Nephron (organoid): ENCODE data around the gene UBA3.
A peak's percentile ranks its signal among the peaks of the same experiment; 100 is the strongest.

Experiments
- H3K27ac Mint-ChIP-seq, 3 experiments: 2 replicates each; pipeline ENCODE4 v1.8.0; 2020; ENCODE audit warnings: mixed read lengths in 3 of 3, mild to moderate bottlenecking in 2 of 3, moderate library complexity in 1 of 3
- H3K27me3 Mint-ChIP-seq: 2 replicates; pipeline ENCODE4 v1.8.0; 2021; ENCODE audit warnings: low read depth, mild to moderate bottlenecking, moderate library complexity, mixed read lengths
- H3K36me3 Mint-ChIP-seq: 2 replicates; pipeline ENCODE4 v1.8.0; 2020; ENCODE audit warnings: low read depth, mixed read lengths
- H3K4me1 Mint-ChIP-seq: 2 replicates; pipeline ENCODE4 v1.8.0; 2020; ENCODE audit warnings: mixed read lengths
- H3K4me3 Mint-ChIP-seq, 3 experiments: 2 replicates each; pipeline ENCODE4 v1.8.0; 2020; ENCODE audit warnings: mild to moderate bottlenecking in 3 of 3, mixed read lengths in 3 of 3, moderate library complexity in 2 of 3
- H3K9me3 Mint-ChIP-seq: 2 replicates; pipeline ENCODE4 v1.8.0; 2020; ENCODE audit warnings: mixed read lengths
- TF ChIP-seq, protein P1 (sequence below), 3 experiments: fragments of 200-600 bp; sonication (generic); IDR thresholded peaks; one replicate each; pipeline ENCODE4 v1.5.0; 2021; ENCODE audit warnings: antibody characterized with exemption in 3 of 3; ENCODE audit not compliant: unreplicated experiment in 3 of 3

Gene UBA3

DNA sequence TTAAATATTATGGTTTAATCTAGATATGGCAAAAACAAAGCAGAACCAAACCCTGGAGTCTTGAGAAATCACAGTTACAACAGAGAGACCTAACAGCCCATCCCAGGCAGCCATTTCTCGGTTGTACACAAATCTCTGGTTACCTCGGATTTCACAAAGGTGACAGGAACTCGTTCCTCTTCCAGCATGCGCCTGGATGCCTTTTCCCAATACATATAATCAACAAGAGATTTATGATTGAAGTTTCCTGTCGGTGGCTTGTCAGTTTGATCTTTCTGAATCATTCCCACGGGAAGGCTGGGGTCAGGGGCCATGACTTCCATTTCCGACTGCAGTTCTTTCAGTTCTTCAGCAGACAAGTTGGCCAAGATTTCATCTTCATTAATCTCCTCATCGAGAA, 41.8 kb upstream of the UBA3 start:
- H3K27me3 Mint-ChIP-seq, result no peaks in the 10 kb centered on the region
- H3K36me3 Mint-ChIP-seq, result no peaks in the 10 kb centered on the region
- TF ChIP-seq, protein P1, sequence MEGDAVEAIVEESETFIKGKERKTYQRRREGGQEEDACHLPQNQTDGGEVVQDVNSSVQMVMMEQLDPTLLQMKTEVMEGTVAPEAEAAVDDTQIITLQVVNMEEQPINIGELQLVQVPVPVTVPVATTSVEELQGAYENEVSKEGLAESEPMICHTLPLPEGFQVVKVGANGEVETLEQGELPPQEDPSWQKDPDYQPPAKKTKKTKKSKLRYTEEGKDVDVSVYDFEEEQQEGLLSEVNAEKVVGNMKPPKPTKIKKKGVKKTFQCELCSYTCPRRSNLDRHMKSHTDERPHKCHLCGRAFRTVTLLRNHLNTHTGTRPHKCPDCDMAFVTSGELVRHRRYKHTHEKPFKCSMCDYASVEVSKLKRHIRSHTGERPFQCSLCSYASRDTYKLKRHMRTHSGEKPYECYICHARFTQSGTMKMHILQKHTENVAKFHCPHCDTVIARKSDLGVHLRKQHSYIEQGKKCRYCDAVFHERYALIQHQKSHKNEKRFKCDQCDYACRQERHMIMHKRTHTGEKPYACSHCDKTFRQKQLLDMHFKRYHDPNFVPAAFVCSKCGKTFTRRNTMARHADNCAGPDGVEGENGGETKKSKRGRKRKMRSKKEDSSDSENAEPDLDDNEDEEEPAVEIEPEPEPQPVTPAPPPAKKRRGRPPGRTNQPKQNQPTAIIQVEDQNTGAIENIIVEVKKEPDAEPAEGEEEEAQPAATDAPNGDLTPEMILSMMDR (IDR thresholded peaks at IDR 0.05; ENCODE audit: unreplicated experiment in 3 of 3), result no peak
- peaks cover 45% of the 10 kb centered on the region for H3K4me1 Mint-ChIP-seq
- peak overlapping the region; percentile 37 to 91 (median 78) for H3K4me3 Mint-ChIP-seq
- H3K27ac Mint-ChIP-seq, result peak overlapping the region; percentile 23 to 36 (median 33)
- no peaks in the 10 kb centered on the region for H3K9me3 Mint-ChIP-seq

DNA sequence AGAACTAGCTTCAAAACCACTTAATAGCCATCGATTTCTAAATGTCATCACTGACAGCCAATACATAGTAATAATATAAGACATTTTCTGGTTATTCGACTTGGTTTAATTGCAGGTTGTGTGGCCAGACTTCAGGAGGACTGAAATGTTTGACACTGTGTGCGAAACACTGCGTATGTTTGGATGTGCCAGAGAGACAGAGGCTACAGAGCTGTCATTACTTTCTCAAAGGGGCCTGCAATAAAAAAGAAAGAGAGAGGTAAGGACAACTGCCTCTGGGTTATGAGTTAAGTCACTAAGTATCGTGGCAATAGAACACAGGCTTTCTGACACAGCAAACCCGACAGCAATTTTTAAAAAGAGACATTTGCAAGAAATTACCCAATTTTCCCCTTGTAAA, 41.3 kb upstream of the UBA3 start:
- H3K27ac Mint-ChIP-seq, result peak overlapping the region; percentile 23 to 36 (median 33)
- peaks cover 41% of the 10 kb centered on the region for H3K4me1 Mint-ChIP-seq
- TF ChIP-seq, protein P1 (IDR thresholded peaks at IDR 0.05; ENCODE audit: unreplicated experiment in 3 of 3), result no peak
- peak overlapping the region; percentile 37 to 91 (median 78) for H3K4me3 Mint-ChIP-seq
- no peaks in the 10 kb centered on the region for H3K27me3 Mint-ChIP-seq
- no peaks in the 10 kb centered on the region for H3K36me3 Mint-ChIP-seq
- no peaks in the 10 kb centered on the region for H3K9me3 Mint-ChIP-seq

DNA sequence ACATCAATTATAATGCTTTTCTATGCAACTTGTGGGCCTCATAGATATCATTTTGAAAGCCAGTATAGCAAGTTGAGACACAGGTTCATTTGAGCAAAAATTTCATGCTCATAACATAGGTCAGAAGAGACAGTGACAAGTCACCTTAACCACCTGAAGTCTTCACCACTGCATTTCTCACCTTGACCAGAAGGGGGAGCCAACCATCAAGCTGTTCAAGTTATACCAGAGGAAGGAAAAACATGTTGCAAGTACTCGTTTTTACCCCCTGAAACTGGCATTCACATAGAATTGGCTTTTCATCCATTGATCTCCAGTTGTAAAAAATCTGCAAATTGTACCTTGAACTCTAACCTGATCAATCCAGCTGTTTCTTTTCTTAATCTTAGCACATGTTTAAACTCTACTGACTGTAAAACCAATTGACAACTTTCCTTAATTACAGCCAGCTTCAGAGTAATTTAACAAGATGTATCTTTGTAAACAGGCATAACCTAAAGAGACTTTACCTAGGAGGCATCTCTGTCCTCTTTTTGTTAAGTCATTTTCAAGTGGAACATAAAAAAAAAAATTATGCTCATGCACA, 40.8 kb upstream of the UBA3 start:
- H3K27me3 Mint-ChIP-seq, result no peaks in the 10 kb centered on the region
- no peaks in the 10 kb centered on the region for H3K36me3 Mint-ChIP-seq
- H3K4me3 Mint-ChIP-seq, result peak overlapping the region in 2 of 3 experiments; percentile 78 to 91
- no peaks in the 10 kb centered on the region for H3K9me3 Mint-ChIP-seq
- no peak overlapping the region for H3K27ac Mint-ChIP-seq
- TF ChIP-seq, protein P1 (IDR thresholded peaks at IDR 0.05; ENCODE audit: unreplicated experiment in 3 of 3), result peak; percentile 89 to 95 (median 92)
- H3K4me1 Mint-ChIP-seq, result peaks cover 36% of the 10 kb centered on the region

DNA sequence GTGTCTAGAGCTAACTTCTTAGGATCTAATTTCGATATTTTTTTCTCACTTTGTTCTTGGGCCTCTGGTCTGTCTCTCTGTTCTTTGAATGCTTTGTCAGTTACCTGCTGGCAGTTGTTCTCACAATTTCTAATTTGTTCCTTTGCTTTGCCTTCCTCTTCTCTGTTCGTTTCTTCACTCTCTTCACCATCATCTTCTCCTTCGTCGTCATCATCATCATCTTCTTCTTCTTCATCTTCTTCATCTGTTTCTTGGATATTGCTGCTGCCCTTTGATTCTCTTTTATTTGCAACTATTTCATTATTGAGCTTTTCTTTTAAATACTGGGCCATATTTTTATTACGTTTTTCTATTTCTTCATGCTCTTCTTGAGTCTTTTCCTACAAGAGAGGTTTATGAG, 39.5 kb upstream of the UBA3 start:
- Mint-ChIP-seq H3K9me3 (no peaks in the 10 kb centered on the region), H3K27ac (no peak overlapping the region), H3K4me3 (peak overlapping the region in 1 of 3 experiments; percentile 31), H3K4me1 (peaks cover 39% of the 10 kb centered on the region), H3K36me3 (no peaks in the 10 kb centered on the region), H3K27me3 (no peaks in the 10 kb centered on the region)
- TF ChIP-seq, protein P1 (IDR thresholded peaks at IDR 0.05; ENCODE audit: unreplicated experiment in 3 of 3), result no peak

DNA sequence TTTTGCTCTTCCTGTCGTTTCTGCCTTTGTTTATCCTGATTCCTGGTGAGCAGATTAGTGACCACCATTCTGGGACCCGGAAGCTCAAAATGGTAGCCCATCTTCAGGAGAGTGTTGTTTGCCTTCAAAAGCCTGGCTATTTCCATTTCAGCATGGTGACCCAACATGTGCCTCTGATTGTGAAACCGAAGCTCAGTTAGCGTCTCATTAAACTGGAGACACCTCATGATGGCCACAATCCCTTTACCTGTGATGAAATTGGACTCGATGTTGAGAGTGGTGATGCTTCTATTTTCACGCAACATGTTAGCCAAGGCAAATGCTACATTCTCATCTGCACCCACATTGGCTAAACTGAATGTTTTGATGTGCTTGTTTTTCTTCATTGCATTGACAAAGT, 39.0 kb upstream of the UBA3 start:
- H3K27ac Mint-ChIP-seq, result no peak overlapping the region
- H3K36me3 Mint-ChIP-seq, result no peaks in the 10 kb centered on the region
- no peaks in the 10 kb centered on the region for H3K27me3 Mint-ChIP-seq
- H3K9me3 Mint-ChIP-seq, result no peaks in the 10 kb centered on the region
- peaks cover 40% of the 10 kb centered on the region for H3K4me1 Mint-ChIP-seq
- TF ChIP-seq, protein P1 (IDR thresholded peaks at IDR 0.05; ENCODE audit: unreplicated experiment in 3 of 3), result no peak
- peak overlapping the region in 1 of 3 experiments; percentile 53 for H3K4me3 Mint-ChIP-seq

DNA sequence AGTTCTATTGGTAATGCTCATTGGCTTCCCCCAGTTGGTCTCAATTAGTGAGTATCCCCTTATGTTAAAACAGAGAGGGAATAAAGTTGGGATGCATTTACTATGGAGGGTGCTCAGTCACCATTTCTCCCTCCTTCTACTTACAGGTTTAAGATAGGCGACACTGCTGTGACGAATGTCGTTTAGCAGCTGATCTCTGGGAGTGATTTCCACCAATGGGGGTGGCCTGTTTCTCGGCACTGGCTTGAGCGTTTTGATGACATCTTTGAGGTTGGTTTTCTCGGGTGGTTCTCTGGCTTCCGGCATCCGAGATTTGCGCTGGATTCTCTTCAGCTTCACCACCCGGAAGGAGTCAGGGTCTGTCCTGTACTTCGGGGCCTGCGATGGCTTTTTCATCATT, 38.4 kb upstream of the UBA3 start:
- Mint-ChIP-seq H3K4me1 (peaks cover 42% of the 10 kb centered on the region), H3K4me3 (peak overlapping the region in 1 of 3 experiments; percentile 62), H3K27me3 (no peaks in the 10 kb centered on the region), H3K27ac (no peak overlapping the region), H3K36me3 (no peaks in the 10 kb centered on the region), H3K9me3 (no peaks in the 10 kb centered on the region)
- TF ChIP-seq, protein P1 (IDR thresholded peaks at IDR 0.05; ENCODE audit: unreplicated experiment in 3 of 3), result no peak
